Astrocyte of the spinal cord (primary cell): ENCODE data around the gene ZNF423.

Experiments used
- DNase-seq: peaks from one replicate; pipeline ENCODE4 v3.0.0; 2011; ENCODE audit warnings: low read depth, low spot score
- H3K4me3 ChIP-seq: 2 replicates; pipeline ENCODE4 v1.5.1; 2011; ENCODE audit warnings: low read depth, mild to moderate bottlenecking, low read length, moderate library complexity
- in situ Hi-C: cut with HindIII; loops from 2 replicates; pipeline ENCODE4 v1.10.0; 2017; ENCODE audit warnings: low sequenced_read_pairs
- TF ChIP-seq, protein P1 (sequence below): IDR thresholded peaks from 2 replicates; pipeline ENCODE4 v1.5.1; 2012; ENCODE audit warnings: low read depth, mild to moderate bottlenecking, low read length, inconsistent platforms

ZNF423 gene

GRCh38 chr16:49552313-49552928 is 303.5 kb downstream of the ZNF423 start:
- no peak overlapping the region for H3K4me3 ChIP-seq
- DNase-seq = no peak
- in situ Hi-C loops = no loop called here
- TF ChIP-seq, protein P1, sequence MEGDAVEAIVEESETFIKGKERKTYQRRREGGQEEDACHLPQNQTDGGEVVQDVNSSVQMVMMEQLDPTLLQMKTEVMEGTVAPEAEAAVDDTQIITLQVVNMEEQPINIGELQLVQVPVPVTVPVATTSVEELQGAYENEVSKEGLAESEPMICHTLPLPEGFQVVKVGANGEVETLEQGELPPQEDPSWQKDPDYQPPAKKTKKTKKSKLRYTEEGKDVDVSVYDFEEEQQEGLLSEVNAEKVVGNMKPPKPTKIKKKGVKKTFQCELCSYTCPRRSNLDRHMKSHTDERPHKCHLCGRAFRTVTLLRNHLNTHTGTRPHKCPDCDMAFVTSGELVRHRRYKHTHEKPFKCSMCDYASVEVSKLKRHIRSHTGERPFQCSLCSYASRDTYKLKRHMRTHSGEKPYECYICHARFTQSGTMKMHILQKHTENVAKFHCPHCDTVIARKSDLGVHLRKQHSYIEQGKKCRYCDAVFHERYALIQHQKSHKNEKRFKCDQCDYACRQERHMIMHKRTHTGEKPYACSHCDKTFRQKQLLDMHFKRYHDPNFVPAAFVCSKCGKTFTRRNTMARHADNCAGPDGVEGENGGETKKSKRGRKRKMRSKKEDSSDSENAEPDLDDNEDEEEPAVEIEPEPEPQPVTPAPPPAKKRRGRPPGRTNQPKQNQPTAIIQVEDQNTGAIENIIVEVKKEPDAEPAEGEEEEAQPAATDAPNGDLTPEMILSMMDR = no peak

DNA sequence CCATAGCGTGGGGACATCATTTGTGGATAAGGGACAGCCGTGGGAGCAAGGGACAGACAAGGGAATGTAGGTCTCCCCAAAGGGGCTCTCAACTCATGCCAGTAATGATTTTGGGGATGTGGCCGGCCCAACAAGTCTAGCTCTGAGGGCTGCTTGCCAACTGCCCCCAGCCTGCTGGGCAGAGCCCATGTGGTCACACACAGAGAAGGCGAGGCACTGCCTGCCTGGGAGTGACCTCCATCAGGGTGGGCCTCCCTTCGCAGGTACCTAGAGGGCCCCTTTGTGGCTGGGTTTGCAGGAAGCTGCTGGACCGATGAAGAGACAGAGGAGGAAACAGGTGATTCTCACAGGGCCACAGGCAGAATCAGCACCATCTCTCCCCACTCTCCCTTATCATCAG is 305.2 kb downstream of the ZNF423 start:
- DNase-seq = no peak
- TF ChIP-seq, protein P1 = no peak
- in situ Hi-C loops = no loop called here
- no peak overlapping the region for H3K4me3 ChIP-seq

DNA sequence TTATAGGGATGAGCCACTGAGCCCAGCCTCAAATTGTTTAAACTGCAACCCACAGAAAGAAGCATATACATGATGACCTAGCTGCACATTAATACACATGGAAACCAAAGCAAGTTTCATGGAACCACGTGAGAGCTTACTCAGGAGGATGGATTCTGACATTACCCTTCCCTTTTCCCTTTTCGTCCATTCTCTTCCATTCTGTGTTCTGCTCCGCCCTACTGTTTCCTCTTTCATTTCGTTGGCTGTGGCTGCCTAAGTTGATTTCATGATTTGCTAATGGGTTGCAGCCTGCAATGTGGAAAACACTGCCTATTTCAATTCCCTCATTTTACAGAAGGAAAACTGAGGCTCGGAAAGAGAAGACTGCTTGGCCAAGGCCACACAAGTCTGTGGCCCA is 305.8 kb downstream of the ZNF423 start:
- in situ Hi-C loops = no loop called here
- no peak for DNase-seq
- TF ChIP-seq, protein P1 = no peak
- no peak overlapping the region for H3K4me3 ChIP-seq

DNA sequence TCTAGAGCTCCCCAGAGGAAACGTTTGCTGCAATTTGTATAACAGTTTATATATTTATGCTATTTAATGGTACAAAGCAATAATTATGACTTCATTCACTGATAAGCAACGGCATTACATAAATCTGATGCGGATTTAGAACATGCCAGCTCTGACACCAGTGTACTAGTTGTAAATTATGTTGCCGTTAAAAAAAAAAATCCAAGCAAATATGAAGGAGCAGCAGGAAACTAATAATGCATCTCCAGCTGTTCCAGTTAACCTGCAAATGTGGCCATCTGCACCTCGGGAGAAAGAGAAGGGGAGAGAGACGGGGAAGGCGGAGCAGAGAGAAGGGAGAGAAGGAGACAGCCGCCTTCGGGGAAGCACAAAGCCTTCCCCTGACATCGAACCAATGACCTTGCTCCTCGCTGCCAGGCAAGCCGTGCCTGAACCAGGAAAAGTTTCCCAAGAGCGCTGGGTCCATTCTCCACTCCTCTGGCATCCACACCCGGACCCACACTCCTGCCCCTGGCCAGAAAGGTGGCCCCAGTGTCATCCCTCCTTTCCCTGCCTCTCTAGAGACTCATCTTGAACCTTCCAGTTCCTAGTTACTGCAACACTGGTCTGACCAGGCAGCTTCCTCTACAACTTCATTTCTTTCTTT is 307.5 kb downstream of the ZNF423 start:
- in situ Hi-C loops = no loop called here
- no peak overlapping the region for H3K4me3 ChIP-seq
- DNase-seq = no peak
- TF ChIP-seq, protein P1 = no peak

DNA sequence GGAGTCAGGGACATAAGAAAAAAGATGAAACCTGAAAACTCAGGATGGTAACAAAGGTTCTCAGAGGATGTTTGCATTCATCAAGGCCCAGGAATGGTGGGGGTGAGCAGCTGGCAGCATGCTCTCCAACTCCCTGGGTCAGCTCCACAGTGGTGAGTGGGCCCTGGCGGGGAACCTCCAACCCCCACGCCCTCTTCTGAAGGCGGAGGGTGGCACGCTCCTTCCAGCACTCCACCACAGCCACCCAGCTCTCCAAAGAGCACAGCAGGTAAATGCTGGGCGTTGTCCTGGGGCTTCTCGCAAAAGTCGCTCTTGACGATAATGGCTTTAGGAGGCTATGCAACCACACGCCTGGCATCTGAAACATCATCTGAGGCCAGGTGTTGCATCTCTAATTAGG is 308.5 kb downstream of the ZNF423 start:
- TF ChIP-seq, protein P1 = no peak
- H3K4me3 ChIP-seq = no peak overlapping the region
- in situ Hi-C loops = no loop called here
- DNase-seq = no peak

GRCh38 chr16:49546735-49547134 is 309.2 kb downstream of the ZNF423 start:
- DNase-seq = no peak

More at GRCh38 chr16:49546735-49547134, 309.2 kb downstream of the ZNF423 start:
- in situ Hi-C loops = no loop called here
- H3K4me3 ChIP-seq = no peak overlapping the region
- TF ChIP-seq, protein P1 = no peak
